ENCODE data around the gene GFI1. TPM values are rescaled to one million over a fixed set of nuclear protein-coding genes. Genes with fewer than 3 reads are reported as not detected.
A peak's percentile ranks its signal among the peaks of the same experiment; 100 is the strongest.

The GFI1 gene
- total and polyA plus RNA-seq, 2 of the 13 experiments (the other 11 are each of a cell fraction or from before 2014, with no cell fraction given) = 10.3 to 10.5 TPM

- peak; percentile 74 for TF ChIP-seq ZFP91 (CRISPR knock-in tag; IDR thresholded peaks at IDR 0.05; ENCODE audit: borderline replicate concordance)
- TF ChIP-seq ZBTB2 (CRISPR knock-in tag; IDR thresholded peaks at IDR 0.05; ENCODE audit: low read depth) = peak; percentile 59; the same call in 1 of the 2 replicates
- peak; percentile 72; the same call in 1 of the 2 replicates for TF ChIP-seq MED13 (CRISPR knock-in tag; IDR thresholded peaks at IDR 0.05)
- no peak for TF ChIP-seq FOXO4 (CRISPR knock-in tag; conservative IDR thresholded peaks at IDR 0.05)
- TF ChIP-seq PLSCR1 (CRISPR knock-in tag; IDR thresholded peaks at IDR 0.05; ENCODE audit: borderline replicate concordance) = no peak
- no peak for TF ChIP-seq RFX1 (IDR thresholded peaks at IDR 0.05)
- peak; percentile 70 for TF ChIP-seq IKZF4 (CRISPR knock-in tag; IDR thresholded peaks at IDR 0.05; ENCODE audit: borderline replicate concordance, low read depth, not compliant biosample characterization)
- no peak for TF ChIP-seq MNT (IDR thresholded peaks at IDR 0.05)
- no peak for TF ChIP-seq ZBED4 (CRISPR knock-in tag; IDR thresholded peaks at IDR 0.05; ENCODE audit: borderline replicate concordance)
- peak; percentile 92 for TF ChIP-seq SALL1 (CRISPR knock-in tag; IDR thresholded peaks at IDR 0.05)
- TF ChIP-seq SALL2 (CRISPR knock-in tag; IDR thresholded peaks at IDR 0.05) = no peak
- TF ChIP-seq GPBP1L1 (CRISPR knock-in tag; IDR thresholded peaks at IDR 0.05) = no peak
- 0 out of 2 replicates have a peak, but pooled peaks have one; percentile 6 for TF ChIP-seq CEBPB (IDR thresholded peaks at IDR 0.05; ENCODE audit: borderline replicate concordance, low read depth, low read length)
Observed at GRCh38 chr1:92441697-92442342, 44.9 kb downstream of the GFI1 start (continued).

Data from HepG2 (cell line).